Left lung (tissue), 10 donors: Measurements from ENCODE around the gene BAIAP2. TPM values are rescaled to one million over a fixed set of nuclear protein-coding genes. Genes with fewer than 3 reads are reported as not detected.
"Not testable (repeated sequence)": the region's sequence is repeated elsewhere in the genome, so short reads cannot be mapped to it uniquely, and the experiment has no call there.

Experiments used
- ATAC-seq: fragments of 200-7000 bp; cut with Tn5 transposase; one replicate; pipeline ENCODE4 v1.9.1; 2020; ENCODE audit warnings: moderate library complexity
- DNase-seq, 4 donors: peaks; one replicate each; pipeline ENCODE4 v3.0.0-alpha.2; 2013 to 2020
- H3K27ac ChIP-seq, 2 donors: fragments of 200-600 bp; sonication (generic) in 1 of 2; one replicate each; pipeline versions ENCODE4 v1.5.0 to v1.8.0; 2020 to 2021
- H3K27me3 ChIP-seq, 2 donors: fragments of 200-600 bp; sonication (generic) in 1 of 2; one replicate each; pipeline versions ENCODE4 v1.5.0 to v1.8.0; 2020 to 2021
- H3K36me3 ChIP-seq, 2 donors: fragments of 200-600 bp; sonication (generic) in 1 of 2; one replicate each; pipeline versions ENCODE4 v1.5.0 to v1.8.0; 2020 to 2021
- H3K4me1 ChIP-seq, 2 donors: fragments of 200-600 bp; one replicate each; pipeline ENCODE4 v1.8.0; 2021
- H3K4me3 ChIP-seq, 2 donors: fragments of 200-600 bp; sonication (generic) in 1 of 2; one replicate each; pipeline versions ENCODE4 v1.5.0 to v1.8.0; 2020 to 2021; ENCODE audit warnings: mild to moderate bottlenecking in 1 of 2
- H3K9me3 ChIP-seq, 2 donors: fragments of 200-600 bp; sonication (generic) in 1 of 2; one replicate each; pipeline versions ENCODE4 v1.5.0 to v1.8.0; 2020 to 2021
- CTCF ChIP-seq, 2 donors: fragments of 200-600 bp; sonication (generic) in 1 of 2; IDR thresholded peaks; one replicate each; pipeline versions ENCODE4 v1.5.0 to v1.8.0; 2021; ENCODE audit warnings: antibody characterized with exemption in 2 of 2
- intact Hi-C, 2 donors: fragments of 100-400 bp; cut with DNase I; formaldehyde crosslinking; loops; one replicate each; pipeline versions ENCODE4 v1.11.2 to v1.14.2; 2022
- polyA plus RNA-seq, 6 donors: library from polyadenylated mRNA; unstranded; fragments of 120-200 nt; gene quantifications; one replicate each; pipeline ENCODE4 v1.2.1, GENCODE V29; 2013; ENCODE audit not compliant: insufficient read length in 6 of 6
- total RNA-seq, 2 donors: library from RNA; stranded (reverse); fragmentation: NEBNext Ultra II Directional; extraction: Animal tissue kit (Norgen Biotek cat#: 25700); gene quantifications; one replicate each; pipeline ENCODE4 v1.2.1, GENCODE V29; 2021
- donor health status: DM: no; HTN: yes; CAD: no.
- donor health status: DM: no; HTN: no; CAD: no.

BAIAP2 gene
- total and polyA plus RNA-seq, 8 donors: 40.9 to 135 (median 52.6) TPM

GRCh38 chr17:81144423-81144781 is 109.5 kb downstream of the BAIAP2 start:
- no peak for TF ChIP-seq CTCF (IDR thresholded peaks at IDR 0.05)
- intact Hi-C loops: no loop called here
- Histone ChIP-seq H3K4me3 (no peak overlapping the region), H3K9me3 (no peaks in the 10 kb centered on the region), H3K4me1 (peaks cover 6 to 27% of the 10 kb centered on the region in 2 donors), H3K36me3 (no peaks in the 10 kb centered on the region), H3K27me3 (no peaks in the 10 kb centered on the region), H3K27ac (no peak overlapping the region)
- ATAC-seq (no peak), DNase-seq (no peak)

DNA sequence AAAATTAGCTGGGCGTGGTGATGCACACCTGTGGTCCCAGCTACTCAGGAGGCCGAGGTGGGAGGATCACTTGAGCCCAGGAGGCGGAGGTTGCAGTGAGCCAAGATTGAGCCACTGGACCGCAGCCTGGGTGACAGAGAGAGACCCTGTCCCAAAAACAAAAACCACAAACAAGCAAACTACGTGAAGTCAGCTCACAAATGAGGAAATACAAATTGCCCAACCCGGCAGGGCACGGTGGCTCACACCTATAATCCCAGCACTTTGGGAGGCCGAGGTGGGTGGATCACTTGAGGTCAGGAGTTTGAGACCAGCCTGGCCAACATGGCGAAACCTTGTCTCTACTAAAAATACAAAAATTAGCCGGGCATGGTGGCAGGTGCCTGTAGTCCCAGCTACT is 111.3 kb downstream of the BAIAP2 start:
- H3K4me3 ChIP-seq, H3K9me3 ChIP-seq, H3K36me3 ChIP-seq, intact Hi-C loops, H3K27me3 ChIP-seq, ATAC-seq, DNase-seq: not testable (repeated sequence)
- Histone ChIP-seq H3K4me1 (peaks cover 6 to 35% of the 10 kb centered on the region in 2 donors), H3K27ac (peak overlapping the region in 1 of 2 donors; percentile 33)

DNA sequence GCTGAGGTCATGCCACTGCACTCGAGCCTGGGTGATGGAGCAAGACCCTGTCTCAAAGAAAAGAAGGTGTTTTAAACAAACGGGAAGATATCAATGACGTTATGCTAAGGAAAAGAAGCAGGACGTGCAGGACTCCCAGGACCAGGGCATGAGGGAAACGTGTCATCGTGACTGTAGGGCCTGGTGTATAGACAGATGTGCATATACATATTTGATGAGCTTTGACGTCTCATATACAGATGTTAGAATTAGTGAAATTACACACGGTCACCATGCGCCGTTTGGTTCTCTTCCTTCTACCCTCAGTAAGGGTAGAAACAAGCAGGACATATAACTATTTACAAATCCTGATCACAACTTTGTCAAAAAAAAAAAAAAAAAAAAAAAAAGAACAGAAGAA is 112.8 kb downstream of the BAIAP2 start:
- intact Hi-C loops: no loop called here
- H3K27ac ChIP-seq: no peak overlapping the region
- no peak overlapping the region for H3K4me3 ChIP-seq
- no peak for DNase-seq
- H3K4me1 ChIP-seq: peaks cover 4 to 40% of the 10 kb centered on the region in 2 donors
- TF ChIP-seq CTCF (IDR thresholded peaks at IDR 0.05): no peak
- no peaks in the 10 kb centered on the region for H3K27me3 ChIP-seq
- no peaks in the 10 kb centered on the region for H3K9me3 ChIP-seq
- no peak for ATAC-seq
- no peaks in the 10 kb centered on the region for H3K36me3 ChIP-seq

GRCh38 chr17:81148571-81148970 is 113.6 kb downstream of the BAIAP2 start:
- Histone ChIP-seq H3K27me3 (no peaks in the 10 kb centered on the region), H3K9me3 (no peaks in the 10 kb centered on the region), H3K4me3 (no peak overlapping the region), H3K36me3 (no peaks in the 10 kb centered on the region), H3K27ac (peak overlapping the region in 1 of 2 donors; percentile 84), H3K4me1 (peaks cover 0 to 40% of the 10 kb centered on the region in 2 donors)
- no peak for ATAC-seq
- TF ChIP-seq CTCF (IDR thresholded peaks at IDR 0.05): no peak
- intact Hi-C loops: no loop called here
- no peak for DNase-seq

- ATAC-seq: no peak
- peak overlapping the region in 1 of 2 donors; percentile 84 for H3K27ac ChIP-seq
- TF ChIP-seq CTCF (IDR thresholded peaks at IDR 0.05): no peak
- intact Hi-C loops: no loop called here
- peaks cover 0 to 45% of the 10 kb centered on the region in 2 donors for H3K4me1 ChIP-seq
- no peaks in the 10 kb centered on the region for H3K9me3 ChIP-seq
- no peaks in the 10 kb centered on the region for H3K36me3 ChIP-seq
- H3K27me3 ChIP-seq: no peaks in the 10 kb centered on the region
- no peak for DNase-seq
- peak overlapping the region in 1 of 2 donors; percentile 27 for H3K4me3 ChIP-seq
Observed at GRCh38 chr17:81148986-81149533, 114.1 kb downstream of the BAIAP2 start.
